GM12801 (cell line): ENCODE data around the gene COL6A2.

ENCODE experiments used
- CTCF ChIP-seq: IDR thresholded peaks from one replicate; pipeline ENCODE4 v1.5.1; 2011; ENCODE audit warnings: control low read depth; ENCODE audit not compliant: insufficient read length; ENCODE audit errors: extremely low read depth

The COL6A2 gene

GRCh38 chr21:46172863-46173528, 75.1 kb downstream of the COL6A2 start:
- no peak for TF ChIP-seq CTCF

GRCh38 chr21:46173573-46173972, 75.7 kb downstream of the COL6A2 start:
- no peak for TF ChIP-seq CTCF

GRCh38 chr21:46178961-46179360, 81.0 kb downstream of the COL6A2 start:
- no peak for TF ChIP-seq CTCF
